ENCODE results near the gene ANKRD30A. TPM values are rescaled to one million over a fixed set of nuclear protein-coding genes. Genes with fewer than 3 reads are reported as not detected.
"Not testable (repeated sequence)": the region's sequence is repeated elsewhere in the genome, so short reads cannot be mapped to it uniquely, and the experiment has no call there.

ANKRD30A gene
- total RNA-seq, 4 donors from 2014 or later: not detected

- no peaks in the 10 kb centered on the region for H3K9me3 ChIP-seq
- no peak for TF ChIP-seq CTCF (IDR thresholded peaks at IDR 0.05)
- no peak for TF ChIP-seq POLR2A (IDR thresholded peaks at IDR 0.05)
- no peak for DNase-seq
- no peaks in the 10 kb centered on the region for H3K36me3 ChIP-seq
- H3K4me1 ChIP-seq: no peaks in the 10 kb centered on the region
- WGBS, 2 donors: 79 to 85% methylated on average over 3 of the region's 3 CpGs
- intact Hi-C loops (cut with DNase I): no loop called here
- no peaks in the 10 kb centered on the region for H3K27me3 ChIP-seq
- no peak overlapping the region for H3K4me3 ChIP-seq
- no peak overlapping the region for H3K27ac ChIP-seq
These were observed 109.3 kb downstream of the ANKRD30A start for GRCh38 chr10:37234692-37235091.

DNA sequence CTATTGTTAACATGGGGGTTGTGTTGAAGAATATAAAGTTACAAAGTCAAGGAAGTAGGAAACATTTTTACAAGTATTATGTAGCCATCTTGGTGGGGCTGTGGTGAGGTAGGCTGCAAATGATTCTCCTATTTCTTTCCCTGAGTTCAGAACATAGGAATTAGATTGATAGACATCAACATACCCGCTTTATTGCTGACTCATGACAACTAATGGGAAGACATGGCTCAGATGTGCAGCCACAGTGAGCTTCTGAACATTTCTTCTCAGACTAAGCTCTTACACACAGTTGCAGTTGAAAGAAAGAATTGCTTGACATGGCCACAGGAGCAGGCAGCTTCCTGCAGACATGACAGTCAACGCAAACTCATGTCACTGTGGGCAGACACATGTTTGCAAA, 110.7 kb downstream of the ANKRD30A start:
- no peaks in the 10 kb centered on the region for H3K4me1 ChIP-seq
- DNase-seq: no peak
- H3K4me3 ChIP-seq: no peak overlapping the region
- no peaks in the 10 kb centered on the region for H3K36me3 ChIP-seq
- no peak for TF ChIP-seq POLR2A (IDR thresholded peaks at IDR 0.05)
- TF ChIP-seq CTCF (IDR thresholded peaks at IDR 0.05): no peak
- H3K27ac ChIP-seq: no peak overlapping the region
- no peaks in the 10 kb centered on the region for H3K27me3 ChIP-seq
- no peaks in the 10 kb centered on the region for H3K9me3 ChIP-seq
- intact Hi-C loops (cut with DNase I): no loop called here
- WGBS, 2 donors: 67 to 70% methylated on average over 1 to 2 of the region's 2 CpGs

DNA sequence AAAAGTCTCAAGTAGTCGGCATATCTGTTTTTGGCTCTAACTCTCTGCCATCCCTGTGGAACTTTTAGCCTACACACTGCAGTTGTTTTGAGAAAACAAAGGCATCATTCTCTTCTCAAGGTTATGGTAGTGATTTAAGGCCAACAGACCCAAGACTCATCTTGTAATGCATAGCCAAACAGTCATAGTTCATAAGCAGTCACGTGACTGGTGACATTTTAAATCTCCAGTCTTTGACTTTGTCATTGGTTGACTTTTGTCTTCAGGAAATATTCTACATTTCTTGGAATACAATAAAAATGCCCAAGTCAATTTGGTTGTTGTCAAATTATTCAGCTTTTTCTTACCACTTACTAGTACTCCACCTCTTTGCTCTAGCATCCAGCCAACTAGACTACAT, 114.8 kb downstream of the ANKRD30A start:
- Histone ChIP-seq H3K36me3 (no peaks in the 10 kb centered on the region), H3K27me3 (no peaks in the 10 kb centered on the region), H3K4me3 (no peak overlapping the region), H3K4me1 (no peaks in the 10 kb centered on the region), H3K9me3 (no peaks in the 10 kb centered on the region), H3K27ac (no peak overlapping the region)
- TF ChIP-seq POLR2A (IDR thresholded peaks at IDR 0.05): no peak
- TF ChIP-seq CTCF (IDR thresholded peaks at IDR 0.05): no peak
- intact Hi-C loops (cut with DNase I): no loop called here
- whole genome bisulfite sequencing, 2 donors: 63 to 66% methylated on average over 2 of the region's 2 CpGs
- DNase-seq: no peak

DNA sequence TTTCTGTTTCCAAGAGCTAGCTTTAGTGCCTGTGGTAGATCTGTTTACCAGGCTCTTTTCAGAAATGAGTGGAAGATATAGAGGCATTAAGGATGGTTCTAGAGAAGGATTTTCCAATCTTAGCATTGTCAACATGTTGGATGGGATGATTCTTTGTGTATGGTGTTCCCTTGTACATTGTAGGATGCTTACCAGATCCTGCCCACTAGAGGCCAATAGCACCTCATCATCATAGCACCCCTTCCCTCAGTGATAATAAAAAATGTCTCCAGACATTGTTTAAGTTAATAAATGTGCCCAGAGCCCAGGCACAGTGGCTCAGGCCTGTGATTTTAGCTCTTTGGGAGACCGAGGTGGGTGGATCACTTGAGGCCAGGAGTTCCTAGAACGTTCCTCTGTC, 121.2 kb downstream of the ANKRD30A start:
- intact Hi-C loops (cut with DNase I): no loop called here
- TF ChIP-seq CTCF (IDR thresholded peaks at IDR 0.05) (no peak), POLR2A (IDR thresholded peaks at IDR 0.05) (no peak)
- Histone ChIP-seq H3K4me1 (no peaks in the 10 kb centered on the region), H3K4me3 (no peak overlapping the region), H3K27me3 (no peaks in the 10 kb centered on the region), H3K9me3 (peaks cover 0 to 14% (median 0%) of the 10 kb centered on the region in 3 donors), H3K36me3 (no peaks in the 10 kb centered on the region), H3K27ac (no peak overlapping the region)
- DNase-seq: no peak
- WGBS, 2 donors: 52 to 60% methylated on average over 2 of the region's 2 CpGs

DNA sequence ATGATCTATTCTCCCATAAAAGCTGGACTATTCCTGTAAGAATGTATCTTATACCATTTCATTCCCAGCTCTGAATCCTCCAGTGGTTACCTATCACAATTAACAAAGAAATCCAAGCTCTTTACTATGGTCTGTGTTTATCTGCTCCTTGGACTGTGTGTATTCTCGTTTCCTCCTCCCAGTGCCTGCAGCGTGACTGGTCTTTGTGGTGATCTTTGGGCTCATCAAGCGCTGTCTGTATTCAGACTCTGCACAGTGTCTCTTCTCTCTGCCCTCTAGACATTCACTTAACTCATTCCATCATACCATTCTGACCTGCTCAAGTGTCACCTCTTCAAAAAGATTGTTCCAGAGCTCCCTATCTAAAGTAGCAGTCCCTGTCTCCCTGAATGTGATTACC, 130.4 kb downstream of the ANKRD30A start:
- DNase-seq; H3K27ac ChIP-seq; H3K9me3 ChIP-seq; H3K36me3 ChIP-seq; H3K4me1 ChIP-seq; intact Hi-C loops (cut with DNase I); H3K27me3 ChIP-seq; H3K4me3 ChIP-seq: not testable (repeated sequence)
- WGBS, 2 donors: 51 to 55% methylated on average over 3 of the region's 3 CpGs

- Histone ChIP-seq H3K4me3 (no peak overlapping the region), H3K9me3 (peaks cover 0 to 3% (median 0%) of the 10 kb centered on the region in 3 donors), H3K27me3 (no peaks in the 10 kb centered on the region), H3K27ac (no peak overlapping the region), H3K36me3 (no peaks in the 10 kb centered on the region), H3K4me1 (no peaks in the 10 kb centered on the region)
- DNase-seq: no peak
- no peak for TF ChIP-seq CTCF (IDR thresholded peaks at IDR 0.05)
- TF ChIP-seq POLR2A (IDR thresholded peaks at IDR 0.05): no peak
- WGBS, 2 donors: 68 to 74% methylated on average over 5 of the region's 5 CpGs
- intact Hi-C loops (cut with DNase I): no loop called here
These were observed 137.9 kb downstream of the ANKRD30A start for GRCh38 chr10:37263304-37263703.

Measured in esophagus squamous epithelium (tissue), 5 donors.